ENCODE measurements around the gene KRT80. TPM values are rescaled to one million over a fixed set of nuclear protein-coding genes. Genes with fewer than 3 reads are reported as not detected.

Gene KRT80
- total RNA-seq, 1 donor from 2014 or later = 10.7 TPM

GRCh38 chr12:52178984-52179383, 12.8 kb downstream of the KRT80 start:
- Mint-ChIP-seq H3K36me3 (ENCODE audit: low read depth) (peaks cover 2% of the 10 kb centered on the region), H3K4me3 (ENCODE audit: unreplicated experiment) (no peak overlapping the region), H3K9me3 (ENCODE audit: low read depth) (no peaks in the 10 kb centered on the region), H3K27me3 (ENCODE audit: low read depth) (no peaks in the 10 kb centered on the region), H3K27ac (ENCODE audit: unreplicated experiment) (no peak overlapping the region), H3K4me1 (ENCODE audit: low read depth) (peaks cover 80% of the 10 kb centered on the region)
- TF ChIP-seq, protein P1, sequence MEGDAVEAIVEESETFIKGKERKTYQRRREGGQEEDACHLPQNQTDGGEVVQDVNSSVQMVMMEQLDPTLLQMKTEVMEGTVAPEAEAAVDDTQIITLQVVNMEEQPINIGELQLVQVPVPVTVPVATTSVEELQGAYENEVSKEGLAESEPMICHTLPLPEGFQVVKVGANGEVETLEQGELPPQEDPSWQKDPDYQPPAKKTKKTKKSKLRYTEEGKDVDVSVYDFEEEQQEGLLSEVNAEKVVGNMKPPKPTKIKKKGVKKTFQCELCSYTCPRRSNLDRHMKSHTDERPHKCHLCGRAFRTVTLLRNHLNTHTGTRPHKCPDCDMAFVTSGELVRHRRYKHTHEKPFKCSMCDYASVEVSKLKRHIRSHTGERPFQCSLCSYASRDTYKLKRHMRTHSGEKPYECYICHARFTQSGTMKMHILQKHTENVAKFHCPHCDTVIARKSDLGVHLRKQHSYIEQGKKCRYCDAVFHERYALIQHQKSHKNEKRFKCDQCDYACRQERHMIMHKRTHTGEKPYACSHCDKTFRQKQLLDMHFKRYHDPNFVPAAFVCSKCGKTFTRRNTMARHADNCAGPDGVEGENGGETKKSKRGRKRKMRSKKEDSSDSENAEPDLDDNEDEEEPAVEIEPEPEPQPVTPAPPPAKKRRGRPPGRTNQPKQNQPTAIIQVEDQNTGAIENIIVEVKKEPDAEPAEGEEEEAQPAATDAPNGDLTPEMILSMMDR (IDR thresholded peaks at IDR 0.05) = no peak
- DNase-seq (ENCODE audit: low spot score) = no peak

- H3K9me3 Mint-ChIP-seq (ENCODE audit: low read depth) = no peaks in the 10 kb centered on the region
- H3K4me3 Mint-ChIP-seq (ENCODE audit: unreplicated experiment) = no peak overlapping the region
- peaks cover 2% of the 10 kb centered on the region for H3K36me3 Mint-ChIP-seq (ENCODE audit: low read depth)
- no peaks in the 10 kb centered on the region for H3K27me3 Mint-ChIP-seq (ENCODE audit: low read depth)
- TF ChIP-seq, protein P1 (IDR thresholded peaks at IDR 0.05) = no peak
- H3K4me1 Mint-ChIP-seq (ENCODE audit: low read depth) = peaks cover 75% of the 10 kb centered on the region
- no peak overlapping the region for H3K27ac Mint-ChIP-seq (ENCODE audit: unreplicated experiment)
- DNase-seq (ENCODE audit: low spot score) = no peak
Measured at GRCh38 chr12:52178443-52178842, 13.4 kb downstream of the KRT80 start.

- DNase-seq (ENCODE audit: low spot score) = no peak
- Mint-ChIP-seq H3K36me3 (ENCODE audit: low read depth) (peaks cover 2% of the 10 kb centered on the region), H3K9me3 (ENCODE audit: low read depth) (no peaks in the 10 kb centered on the region), H3K27ac (ENCODE audit: unreplicated experiment) (peak overlapping the region; percentile 29), H3K4me1 (ENCODE audit: low read depth) (peaks cover 49% of the 10 kb centered on the region), H3K4me3 (ENCODE audit: unreplicated experiment) (no peak overlapping the region), H3K27me3 (ENCODE audit: low read depth) (no peaks in the 10 kb centered on the region)
- TF ChIP-seq, protein P1 (IDR thresholded peaks at IDR 0.05) = peak; percentile 28
Measured at GRCh38 chr12:52175371-52176350, 16.2 kb downstream of the KRT80 start.

- TF ChIP-seq, protein P1 (IDR thresholded peaks at IDR 0.05) = no peak
- Mint-ChIP-seq H3K36me3 (ENCODE audit: low read depth) (no peaks in the 10 kb centered on the region), H3K27ac (ENCODE audit: unreplicated experiment) (no peak overlapping the region), H3K9me3 (ENCODE audit: low read depth) (no peaks in the 10 kb centered on the region), H3K4me3 (ENCODE audit: unreplicated experiment) (no peak overlapping the region), H3K27me3 (ENCODE audit: low read depth) (no peaks in the 10 kb centered on the region), H3K4me1 (ENCODE audit: low read depth) (peaks cover 46% of the 10 kb centered on the region)
- no peak for DNase-seq (ENCODE audit: low spot score)
Measured at GRCh38 chr12:52173526-52173925, 18.3 kb downstream of the KRT80 start.

GRCh38 chr12:52172956-52173355, 18.9 kb downstream of the KRT80 start:
- Mint-ChIP-seq H3K36me3 (ENCODE audit: low read depth) (no peaks in the 10 kb centered on the region), H3K4me3 (ENCODE audit: unreplicated experiment) (no peak overlapping the region), H3K4me1 (ENCODE audit: low read depth) (peaks cover 46% of the 10 kb centered on the region), H3K27me3 (ENCODE audit: low read depth) (no peaks in the 10 kb centered on the region), H3K27ac (ENCODE audit: unreplicated experiment) (no peak overlapping the region), H3K9me3 (ENCODE audit: low read depth) (no peaks in the 10 kb centered on the region)
- DNase-seq (ENCODE audit: low spot score) = no peak
- TF ChIP-seq, protein P1 (IDR thresholded peaks at IDR 0.05) = no peak
